OCI-LY1 (cell line): ENCODE measurements around the gene SETMAR.

Experiments used
- H2AFZ ChIP-seq: fragments of 200-600 bp; sonication (generic), shearing (Covaris generic); 2 replicates; pipeline ENCODE4 v1.6.0; 2014; ENCODE audit warnings: antibody characterized with exemption, mild to moderate bottlenecking, low read length
- H3F3A ChIP-seq: fragments of 200-600 bp; sonication (generic), shearing (Covaris generic); 2 replicates; pipeline ENCODE4 v1.6.0; 2014; ENCODE audit warnings: mild to moderate bottlenecking, antibody characterized with exemption, low read length, moderate library complexity; ENCODE audit not compliant: insufficient read depth
- H3K27ac ChIP-seq: fragments of 200-600 bp; sonication (generic); 2 replicates; pipeline ENCODE4 v1.5.1; 2014; ENCODE audit warnings: low read length, mixed run types, mild to moderate bottlenecking, low read depth; ENCODE audit not compliant: poor library complexity, severe bottlenecking
- H3K27me3 ChIP-seq: fragments of 200-600 bp; sonication (generic); 2 replicates; pipeline ENCODE4 v1.6.0; 2014; ENCODE audit warnings: antibody characterized with exemption, mild to moderate bottlenecking, low read length, moderate library complexity; ENCODE audit not compliant: insufficient read depth
- H3K36me3 ChIP-seq: fragments of 200-600 bp; sonication (generic); 2 replicates; pipeline ENCODE4 v1.6.1; 2014; ENCODE audit warnings: mild to moderate bottlenecking, antibody characterized with exemption, low read length, moderate library complexity, mixed read lengths; ENCODE audit not compliant: insufficient read depth
- H3K4me1 ChIP-seq: fragments of 200-600 bp; sonication (generic); 2 replicates; pipeline ENCODE4 v1.5.1; 2014; ENCODE audit warnings: mild to moderate bottlenecking, low read length, moderate library complexity; ENCODE audit not compliant: insufficient read depth, severe bottlenecking
- H3K4me2 ChIP-seq: fragments of 200-600 bp; sonication (generic), shearing (Covaris generic); 2 replicates; pipeline ENCODE4 v1.6.1; 2014; ENCODE audit warnings: low read length
- H3K4me3 ChIP-seq: fragments of 200-600 bp; sonication (generic); 2 replicates; pipeline ENCODE4 v1.5.1; 2014; ENCODE audit warnings: low read length, low read depth, mild to moderate bottlenecking, mixed read lengths; ENCODE audit not compliant: poor library complexity, severe bottlenecking
- H3K79me2 ChIP-seq: fragments of 200-600 bp; shearing (Covaris generic); 2 replicates; pipeline ENCODE4 v1.6.1; 2016; ENCODE audit warnings: mixed run types, low read length, mixed read lengths; ENCODE audit not compliant: insufficient read depth
- H3K9ac ChIP-seq: fragments of 200-600 bp; sonication (generic), shearing (Covaris generic); 2 replicates; pipeline ENCODE4 v1.6.1; 2014; ENCODE audit warnings: mild to moderate bottlenecking, low read length, mixed read lengths
- H3K9me2 ChIP-seq: fragments of 200-600 bp; sonication (generic), shearing (Covaris generic); 2 replicates; pipeline ENCODE4 v1.6.1; 2014; ENCODE audit warnings: low read depth, mild to moderate bottlenecking, low read length, mixed read lengths
- H3K9me3 ChIP-seq: fragments of 200-600 bp; shearing (Covaris generic); 2 replicates; pipeline ENCODE4 v1.6.1; 2014; ENCODE audit warnings: low read length, mixed read lengths
- H4K20me1 ChIP-seq: fragments of 200-600 bp; sonication (generic), shearing (Covaris generic); 2 replicates; pipeline ENCODE4 v1.6.0; 2016; ENCODE audit warnings: mild to moderate bottlenecking, low read length; ENCODE audit not compliant: insufficient read depth
- CTCF ChIP-seq: fragments of 200-600 bp; sonication (generic), shearing (Covaris generic); IDR thresholded peaks from 2 replicates; pipeline ENCODE4 v1.5.1; 2017; ENCODE audit warnings: mild to moderate bottlenecking, antibody characterized with exemption, low read length, moderate library complexity, mixed read lengths
- EZH2 ChIP-seq: fragments of 200-600 bp; sonication (generic), shearing (Covaris generic); IDR thresholded peaks from 2 replicates; pipeline ENCODE4 v1.8.0; 2017; ENCODE audit warnings: borderline replicate concordance, mixed run types, mild to moderate bottlenecking, antibody characterized with exemption, low read length, moderate library complexity, mixed read lengths

SETMAR gene

DNA sequence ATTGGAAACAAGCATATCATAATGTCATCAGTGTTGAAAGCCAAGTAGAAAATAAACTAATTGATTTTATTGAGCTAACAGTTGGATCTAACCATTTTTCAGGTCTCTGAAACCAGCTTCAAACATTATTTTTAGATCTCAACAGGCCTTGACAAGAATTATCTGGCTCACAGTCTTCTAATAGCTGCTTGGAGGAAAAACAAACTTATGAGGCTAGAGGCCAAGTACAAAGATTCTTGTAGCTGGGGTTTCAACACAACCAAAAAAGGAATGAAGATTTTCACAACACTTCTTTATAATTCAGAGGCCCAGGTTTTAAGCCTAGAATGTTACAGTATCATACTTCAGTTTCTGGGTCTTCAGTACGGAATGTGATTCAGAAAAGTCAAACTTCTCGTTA is 3.7 kb downstream of the SETMAR start:
- Histone ChIP-seq H2AFZ (no peak overlapping the region), H3K4me3 (no peak overlapping the region), H3K4me1 (peaks cover 13% of the 10 kb centered on the region), H3K79me2 (no peaks in the 10 kb centered on the region), H3K4me2 (no peak overlapping the region), H3K9me3 (no peaks in the 10 kb centered on the region), H3K27ac (no peak overlapping the region), H3K9me2 (no peaks in the 10 kb centered on the region), H4K20me1 (no peaks in the 10 kb centered on the region), H3K9ac (no peak overlapping the region), H3K36me3 (peaks cover 19% of the 10 kb centered on the region), H3K27me3 (no peaks in the 10 kb centered on the region), H3F3A (no peaks in the 10 kb centered on the region)
- TF ChIP-seq EZH2 (no peak), CTCF (no peak)

DNA sequence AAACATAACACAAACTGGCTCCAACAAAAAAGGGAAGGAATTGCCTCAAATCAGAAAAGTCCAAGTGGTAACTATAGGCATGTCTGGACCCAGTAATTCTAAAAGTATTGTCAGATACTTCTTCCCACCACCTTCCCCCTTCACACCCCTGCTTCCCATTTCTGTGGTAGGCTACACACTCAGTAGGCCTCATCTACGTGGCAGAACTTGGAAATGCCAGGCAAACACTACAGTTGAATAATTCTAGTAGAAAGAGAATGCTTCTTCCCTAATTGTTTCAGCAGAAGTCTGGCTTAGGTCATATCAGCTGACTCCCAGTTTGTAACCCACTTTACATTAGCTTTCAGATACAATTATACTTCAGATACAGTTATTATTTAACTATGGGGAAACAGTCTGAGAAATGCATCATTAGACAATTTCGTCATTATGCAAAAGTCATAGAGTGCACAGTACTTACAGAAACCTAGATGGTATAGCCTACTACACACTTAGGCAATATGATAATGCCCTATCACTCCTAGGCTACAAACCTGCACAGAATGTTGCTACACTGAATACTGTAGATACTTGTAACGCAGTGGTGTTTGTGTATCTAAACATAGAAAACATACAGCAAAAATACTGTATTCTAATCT is 6.4 kb downstream of the SETMAR start:
- no peaks in the 10 kb centered on the region for H3K79me2 ChIP-seq
- peaks cover 34% of the 10 kb centered on the region for H3K36me3 ChIP-seq
- no peaks in the 10 kb centered on the region for H3K9me2 ChIP-seq
- no peak overlapping the region for H3K27ac ChIP-seq
- no peak overlapping the region for H2AFZ ChIP-seq
- no peaks in the 10 kb centered on the region for H3K27me3 ChIP-seq
- no peaks in the 10 kb centered on the region for H3K9me3 ChIP-seq
- no peak overlapping the region for H3K9ac ChIP-seq
- no peaks in the 10 kb centered on the region for H3F3A ChIP-seq
- H3K4me3 ChIP-seq: no peak overlapping the region
- H4K20me1 ChIP-seq: no peaks in the 10 kb centered on the region
- TF ChIP-seq CTCF (no peak), EZH2 (no peak)
- peaks cover 4% of the 10 kb centered on the region for H3K4me1 ChIP-seq
- H3K4me2 ChIP-seq: no peak overlapping the region

GRCh38 chr3:4310971-4311370 is 7.8 kb downstream of the SETMAR start:
- no peaks in the 10 kb centered on the region for H3F3A ChIP-seq
- H3K4me3 ChIP-seq: no peak overlapping the region
- H3K27me3 ChIP-seq: no peaks in the 10 kb centered on the region
- no peaks in the 10 kb centered on the region for H4K20me1 ChIP-seq
- no peaks in the 10 kb centered on the region for H3K9me2 ChIP-seq
- H3K36me3 ChIP-seq: peaks cover 44% of the 10 kb centered on the region
- no peaks in the 10 kb centered on the region for H3K4me1 ChIP-seq
- H3K79me2 ChIP-seq: no peaks in the 10 kb centered on the region
- H3K9ac ChIP-seq: no peak overlapping the region
- TF ChIP-seq CTCF (no peak), EZH2 (no peak)
- H3K9me3 ChIP-seq: no peaks in the 10 kb centered on the region
- H2AFZ ChIP-seq: no peak overlapping the region
- H3K27ac ChIP-seq: no peak overlapping the region
- H3K4me2 ChIP-seq: no peak overlapping the region
